BLaER1 treated with 17β-estradiol and CSF1 and Interleukin-3, amounts not matched to agents 10 nM and 100 nM (cell line): ENCODE results near the gene FTH1.

Experiments used
- H3K27ac ChIP-seq, 11 experiments: shearing (Covaris generic); formaldehyde crosslinking; 2 replicates each; pipeline ENCODE4 v1.8.1; 2022
- H3K27me3 ChIP-seq, 11 experiments: shearing (Covaris generic); formaldehyde crosslinking; 2 replicates each; pipeline ENCODE4 v1.8.1; 2022
- H3K36me3 ChIP-seq, 11 experiments: shearing (Covaris generic); formaldehyde crosslinking; 2 replicates each; pipeline ENCODE4 v1.8.1; 2022
- H3K4me1 ChIP-seq, 10 experiments: shearing (Covaris generic); formaldehyde crosslinking; 2 replicates each; pipeline ENCODE4 v1.8.1; 2022
- H3K4me2 ChIP-seq, 11 experiments: shearing (Covaris generic); formaldehyde crosslinking; 2 replicates each; pipeline ENCODE4 v1.8.1; 2022
- H3K4me3 ChIP-seq, 10 experiments: shearing (Covaris generic); formaldehyde crosslinking; 2 replicates each; pipeline ENCODE4 v1.8.1; 2022
- H3K9ac ChIP-seq, 11 experiments: shearing (Covaris generic); formaldehyde crosslinking; 2 replicates each; pipeline ENCODE4 v1.8.1; 2022
- H3K9me3 ChIP-seq, 11 experiments: shearing (Covaris generic); formaldehyde crosslinking; replicated peaks in 1 of 11; 2 replicates each; pipeline ENCODE4 v1.8.1; 2022
- H4K20me1 ChIP-seq, 11 experiments: shearing (Covaris generic); formaldehyde crosslinking; 2 replicates each; pipeline ENCODE4 v1.8.1; 2022
- Cebpa-rat ChIP-seq, 11 experiments: shearing (Covaris generic); IDR thresholded peaks; 2 replicates each; pipeline ENCODE4 v1.8.1; 2022

Gene FTH1

DNA sequence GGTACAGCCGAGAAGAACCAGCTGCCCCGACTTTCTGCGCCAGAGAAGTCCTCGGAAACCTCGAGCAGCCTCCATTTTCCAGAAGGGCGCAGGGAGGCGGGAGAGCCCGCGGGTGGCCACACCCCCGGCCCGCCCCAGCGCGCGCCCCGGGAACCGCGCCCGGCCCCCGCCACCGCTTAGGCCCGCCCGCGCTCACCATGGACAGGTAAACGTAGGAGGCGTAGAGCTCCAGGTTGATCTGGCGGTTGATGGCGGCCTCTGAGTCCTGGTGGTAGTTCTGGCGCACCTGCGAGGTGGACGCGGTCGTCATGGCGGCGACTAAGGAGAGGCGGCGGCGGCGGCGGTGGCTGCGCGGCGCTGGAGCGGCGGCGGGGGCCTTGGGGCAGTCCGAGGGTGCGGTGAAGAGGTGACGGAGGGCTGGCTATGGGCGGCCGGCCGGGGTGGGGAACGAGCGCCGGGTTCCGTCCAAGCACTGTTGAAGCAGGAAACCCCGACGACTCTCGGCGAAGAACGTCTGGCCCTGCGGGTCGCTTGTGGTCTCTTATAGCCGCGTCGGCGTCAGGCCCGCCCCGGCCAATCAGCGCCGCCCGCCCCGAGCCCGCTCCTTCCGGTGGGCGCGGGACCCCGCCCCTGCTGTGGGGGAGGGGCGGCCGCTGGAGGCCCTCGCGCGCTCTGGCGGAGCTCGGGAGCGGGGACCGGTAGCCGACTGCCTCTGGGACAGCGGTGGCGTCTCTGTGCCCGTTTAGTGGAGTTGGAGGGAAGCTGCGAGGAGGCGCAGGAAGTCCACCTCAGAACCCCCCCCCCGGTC, at the start of gene FTH1:
FTH1 (minus strand) TSS at position 519 of the 808 bp plus-strand sequence; CDS start at position 310, 209 bp downstream.
- peaks cover 23 to 35% (median 33%) of the 10 kb centered on the region in 11 experiments for H3K36me3 ChIP-seq
- peaks cover 0 to 13% (median 0%) of the 10 kb centered on the region in 11 experiments; a peak in 3 of 22 replicates for H3K9me3 ChIP-seq
- no peak for TF ChIP-seq Cebpa-rat (IDR thresholded peaks at IDR 0.05)

DNA sequence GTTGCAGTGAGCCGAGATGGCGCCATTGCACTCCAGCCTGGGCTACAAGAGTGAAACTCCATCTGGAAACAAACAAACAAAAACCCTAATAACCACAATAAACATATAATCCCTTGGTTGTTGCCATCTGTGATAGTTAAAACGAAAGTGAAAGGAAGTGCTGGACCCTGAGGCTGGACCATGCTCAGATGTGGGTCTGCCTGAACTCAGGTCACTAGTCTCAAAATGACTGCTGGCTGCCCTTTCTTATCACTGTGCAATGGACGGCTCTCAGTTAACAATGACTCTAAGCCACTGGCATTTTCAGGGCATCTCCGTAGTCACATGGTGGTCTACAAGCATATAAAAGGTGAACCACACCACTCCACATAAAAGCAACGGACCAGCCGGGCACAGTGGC, 48.2 kb upstream of the FTH1 start:
- Histone ChIP-seq H3K9me3 (peaks cover under 1 to 14% (median 7%) of the 10 kb centered on the region in 11 experiments; a peak in 20 of 22 replicates), H3K4me1 (peaks cover 30 to 98% (median 53%) of the 10 kb centered on the region in 10 experiments), H3K4me2 (peak overlapping the region; percentile 38 to 80 (median 55)), H3K27me3 (no peaks in the 10 kb centered on the region), H3K36me3 (no peaks in the 10 kb centered on the region), H3K27ac (peak overlapping the region; percentile 15 to 100 (median 56); a peak in 18 of 22 replicates), H3K9ac (no peak overlapping the region; a peak in 1 of 22 replicates), H4K20me1 (no peaks in the 10 kb centered on the region), H3K4me3 (no peak overlapping the region)
- TF ChIP-seq Cebpa-rat (IDR thresholded peaks at IDR 0.05) = no peak

More for the DNA sequence above, at the start of gene FTH1:
- Histone ChIP-seq H3K4me3 (peak within 1 kb of the TSS; percentile 78 to 99 (median 94)), H3K27ac (peak within 1 kb of the TSS; percentile 94 to 100 (median 98)), H3K27me3 (no peaks in the 10 kb centered on the region), H3K4me2 (peak within 1 kb of the TSS; percentile 84 to 98 (median 91)), H4K20me1 (peaks cover 29 to 48% (median 38%) of the 10 kb centered on the region in 11 experiments), H3K4me1 (peaks cover 32 to 81% (median 68%) of the 10 kb centered on the region in 10 experiments), H3K9ac (peak within 1 kb of the TSS; percentile 85 to 100 (median 97))

DNA sequence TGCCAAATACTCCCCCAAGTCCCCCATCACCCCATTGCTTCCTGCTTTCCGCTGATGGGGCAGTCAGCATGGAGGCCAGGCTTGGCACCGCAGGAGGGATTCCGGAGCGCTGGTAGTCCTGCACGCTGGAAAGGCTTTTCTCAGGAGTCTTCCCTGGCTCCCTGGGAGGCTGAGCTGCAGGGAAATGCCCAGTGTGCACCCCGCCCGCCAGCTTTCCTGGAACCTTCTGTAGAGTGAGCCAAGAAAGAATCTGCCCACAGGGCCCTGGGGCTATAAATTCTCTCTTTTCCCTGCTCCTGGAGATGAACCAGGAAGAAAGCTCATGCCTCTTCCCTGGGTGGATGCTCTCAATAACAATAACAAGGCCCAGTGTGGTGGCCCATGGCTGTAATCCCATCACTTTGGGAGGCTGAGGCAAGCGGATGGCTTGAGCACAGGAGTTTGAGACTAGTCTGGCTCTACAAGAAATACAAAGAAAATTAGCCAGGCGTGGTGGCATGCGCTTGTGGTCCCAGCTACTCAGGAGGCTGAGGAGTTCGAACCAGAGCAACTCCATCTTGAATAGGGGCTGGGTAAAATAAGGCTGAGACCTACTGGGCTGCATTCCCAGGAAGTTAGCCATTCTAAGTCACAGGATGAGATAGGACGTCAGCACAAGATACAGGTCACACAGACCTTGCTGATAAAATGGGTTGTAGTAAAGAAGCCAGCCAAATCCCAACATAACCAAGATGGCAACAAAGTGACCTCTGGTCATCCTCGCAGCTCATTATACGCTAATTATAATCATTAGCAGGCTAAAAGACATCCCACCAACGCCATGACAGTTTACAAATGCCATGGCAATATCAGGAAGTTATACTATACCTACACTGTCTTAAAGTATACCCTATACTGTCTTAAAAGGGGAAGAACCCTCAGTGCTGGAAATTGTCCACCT, 46.4 kb upstream of the FTH1 start:
- Histone ChIP-seq H4K20me1 (no peaks in the 10 kb centered on the region), H3K27me3 (no peaks in the 10 kb centered on the region), H3K9ac (peak overlapping the region in 1 of 11 experiments; percentile 55; a peak in 1 of 22 replicates), H3K27ac (peak overlapping the region in 5 of 11 experiments; percentile 12 to 100 (median 67); a peak in 9 of 22 replicates), H3K4me1 (peaks cover 21 to 86% (median 42%) of the 10 kb centered on the region in 10 experiments), H3K4me2 (peak overlapping the region in 5 of 11 experiments; percentile 45 to 80 (median 65); a peak in 8 of 22 replicates), H3K9me3 (peaks cover 0 to 4% (median 0%) of the 10 kb centered on the region in 11 experiments; a peak in 1 of 22 replicates), H3K4me3 (no peak overlapping the region), H3K36me3 (no peaks in the 10 kb centered on the region)
- TF ChIP-seq Cebpa-rat (IDR thresholded peaks at IDR 0.05) = no peak

DNA sequence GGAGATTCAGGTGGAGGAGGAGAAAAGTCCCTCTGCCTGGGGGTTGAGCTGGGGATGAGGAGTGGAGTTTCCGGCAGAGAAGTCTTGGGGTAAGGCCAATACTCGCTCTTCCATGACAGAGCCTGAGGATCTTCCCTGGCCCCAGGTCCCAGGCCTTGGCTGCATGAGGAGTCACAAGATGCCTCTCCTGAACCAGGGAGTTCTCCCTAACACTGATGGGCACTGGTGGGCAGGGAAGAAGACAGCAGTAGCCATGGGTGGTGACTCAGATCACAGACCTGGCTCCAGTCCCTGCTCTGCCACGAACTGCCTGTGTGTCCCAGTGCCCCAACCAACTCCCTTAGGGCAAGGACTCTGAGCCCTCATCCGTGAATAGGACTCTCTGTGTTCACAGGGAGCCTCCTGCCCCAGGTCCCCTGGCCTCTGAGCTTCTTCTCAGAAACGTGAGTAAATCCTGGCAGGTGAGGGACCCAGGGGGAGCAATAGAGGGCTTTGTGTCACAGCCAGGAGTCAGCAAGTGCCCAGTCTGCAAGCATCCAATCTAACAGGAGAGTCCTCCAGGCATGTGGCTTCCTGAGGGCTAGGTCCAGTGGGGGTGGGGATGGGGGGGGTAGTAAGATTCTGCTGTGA, 45.5 kb upstream of the FTH1 start:
- Histone ChIP-seq H3K36me3 (no peaks in the 10 kb centered on the region), H3K9ac (peak overlapping the region in 5 of 11 experiments; percentile 9 to 55 (median 31); a peak in 3 of 22 replicates), H3K9me3 (peaks cover 0 to 4% (median 0%) of the 10 kb centered on the region in 11 experiments; a peak in 3 of 22 replicates), H3K4me1 (peaks cover 21 to 82% (median 33%) of the 10 kb centered on the region in 10 experiments), H3K27me3 (no peaks in the 10 kb centered on the region), H3K4me2 (peak overlapping the region in 8 of 11 experiments; percentile 7 to 80 (median 54); a peak in 14 of 22 replicates), H3K27ac (peak overlapping the region in 8 of 11 experiments; percentile 15 to 100 (median 56); a peak in 13 of 22 replicates), H4K20me1 (no peaks in the 10 kb centered on the region), H3K4me3 (no peak overlapping the region)
- no peak for TF ChIP-seq Cebpa-rat (IDR thresholded peaks at IDR 0.05)

- H3K4me3 ChIP-seq = no peak overlapping the region
- peaks cover 0 to 8% (median 0%) of the 10 kb centered on the region in 11 experiments; a peak in 3 of 22 replicates for H3K9me3 ChIP-seq
- H3K4me2 ChIP-seq = peak overlapping the region in 7 of 11 experiments; percentile 7 to 80 (median 63); a peak in 13 of 22 replicates
- peak overlapping the region in 1 of 11 experiments; percentile 55; a peak in 1 of 22 replicates for H3K9ac ChIP-seq
- TF ChIP-seq Cebpa-rat (IDR thresholded peaks at IDR 0.05) = no peak
- no peaks in the 10 kb centered on the region for H3K27me3 ChIP-seq
- no peaks in the 10 kb centered on the region for H3K36me3 ChIP-seq
- H4K20me1 ChIP-seq = no peaks in the 10 kb centered on the region
- H3K4me1 ChIP-seq = peaks cover 21 to 82% (median 29%) of the 10 kb centered on the region in 10 experiments
- peak overlapping the region in 8 of 11 experiments; percentile 15 to 100 (median 56); a peak in 13 of 22 replicates for H3K27ac ChIP-seq
Observed at GRCh38 chr11:62012451-62012831, 45.0 kb upstream of the FTH1 start.

DNA sequence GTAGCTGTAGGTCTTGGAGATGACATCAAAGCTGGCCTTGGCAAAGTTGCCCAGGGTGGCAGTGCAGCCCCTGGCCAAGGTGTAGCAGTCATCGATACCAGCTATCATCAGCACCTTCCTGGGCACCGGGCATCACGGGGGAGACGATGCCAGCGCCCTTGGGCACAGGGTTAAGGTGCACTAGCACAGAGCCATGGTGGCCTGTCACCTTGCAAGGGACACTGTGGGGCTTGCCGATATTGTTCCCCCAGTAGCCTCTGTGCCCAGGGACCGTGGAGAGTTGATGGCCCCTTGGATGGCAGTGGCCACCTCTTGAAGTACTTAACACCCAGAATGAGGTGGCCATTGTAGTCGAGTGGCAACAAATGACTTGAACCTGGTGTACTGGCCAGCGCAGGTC, 44.4 kb upstream of the FTH1 start:
- Histone ChIP-seq H3K4me3 (no peak overlapping the region), H3K9me3 (peaks cover 0 to 8% (median 0%) of the 10 kb centered on the region in 11 experiments; a peak in 3 of 22 replicates), H3K27me3 (no peaks in the 10 kb centered on the region), H3K4me1 (peaks cover 21 to 82% (median 29%) of the 10 kb centered on the region in 10 experiments), H3K36me3 (no peaks in the 10 kb centered on the region), H3K4me2 (peak overlapping the region in 3 of 11 experiments; percentile 65 to 80 (median 66); a peak in 5 of 22 replicates), H4K20me1 (no peaks in the 10 kb centered on the region), H3K9ac (no peak overlapping the region), H3K27ac (peak overlapping the region in 3 of 11 experiments; percentile 32 to 100 (median 63); a peak in 6 of 22 replicates)
- no peak for TF ChIP-seq Cebpa-rat (IDR thresholded peaks at IDR 0.05)

- Histone ChIP-seq H3K4me1 (peaks cover 23 to 84% (median 35%) of the 10 kb centered on the region in 10 experiments), H3K4me3 (no peak overlapping the region), H3K9me3 (peaks cover 0 to 8% (median 0%) of the 10 kb centered on the region in 11 experiments; a peak in 3 of 22 replicates), H3K9ac (peak overlapping the region in 1 of 11 experiments; percentile 0; a peak in 1 of 22 replicates), H4K20me1 (no peaks in the 10 kb centered on the region), H3K4me2 (peak overlapping the region in 3 of 11 experiments; percentile 6 to 44 (median 28); a peak in 3 of 22 replicates), H3K36me3 (no peaks in the 10 kb centered on the region), H3K27ac (peak overlapping the region in 6 of 11 experiments; percentile 12 to 51 (median 24); a peak in 9 of 22 replicates), H3K27me3 (no peaks in the 10 kb centered on the region)
- TF ChIP-seq Cebpa-rat (IDR thresholded peaks at IDR 0.05) = no peak
Observed at GRCh38 chr11:62010935-62011528, 43.6 kb upstream of the FTH1 start.
